OCI-LY3 (cell line): ENCODE data around the gene LRP11.

Source experiments
- H2AFZ ChIP-seq: fragments of 200-600, 300-600 bp; shearing (Covaris generic); 2 replicates; pipeline ENCODE4 v1.6.0; 2014; ENCODE audit warnings: antibody characterized with exemption, low read depth, low read length
- H3K27ac ChIP-seq: fragments of 200-600, 300-600 bp; sonication (generic); 2 replicates; pipeline ENCODE4 v1.5.1; 2014; ENCODE audit warnings: mild to moderate bottlenecking, low read length, moderate library complexity, mixed read lengths
- H3K27me3 ChIP-seq: fragments of 200-600, 300-600 bp; sonication (generic); 2 replicates; pipeline ENCODE4 v1.6.1; 2014; ENCODE audit warnings: low read depth, low read length, mixed read lengths
- H3K36me3 ChIP-seq: fragments of 200-600, 300-600 bp; sonication (generic); replicated peaks from 2 replicates; pipeline ENCODE3; 2014; ENCODE audit warnings: low read depth, low read length, mixed read lengths
- H3K4me1 ChIP-seq: fragments of 300-600, 200-600 bp; sonication (generic); 2 replicates; pipeline ENCODE4 v1.6.1; 2014; ENCODE audit warnings: low read length, mixed read lengths
- H3K4me2 ChIP-seq: fragments of 200-600, 300-600 bp; sonication (generic); 2 replicates; pipeline ENCODE4 v1.6.1; 2014; ENCODE audit warnings: low read length, mixed read lengths
- H3K4me3 ChIP-seq: fragments of 300-600, 200-600 bp; sonication (generic); 2 replicates; pipeline ENCODE4 v1.5.1; 2014; ENCODE audit warnings: antibody characterized with exemption, mild to moderate bottlenecking, low read length, moderate library complexity
- H3K79me2 ChIP-seq: fragments of 300-600, 200-600 bp; shearing (Covaris generic); 2 replicates; pipeline ENCODE4 v1.6.1; 2014; ENCODE audit warnings: mild to moderate bottlenecking, low read length, mixed read lengths
- H3K9ac ChIP-seq: fragments of 300-600, 200-600 bp; shearing (Covaris generic); 2 replicates; pipeline ENCODE4 v1.6.0; 2014; ENCODE audit warnings: mild to moderate bottlenecking, low read length, moderate library complexity
- H3K9me3 ChIP-seq: fragments of 200-600, 300-600 bp; shearing (Covaris generic); 2 replicates; pipeline ENCODE4 v1.6.1; 2014; ENCODE audit warnings: low read length, mixed read lengths; ENCODE audit not compliant: insufficient read depth
- H4K20me1 ChIP-seq: fragments of 200-600, 300-600 bp; sonication (generic); 2 replicates; pipeline ENCODE4 v1.6.1; 2016; ENCODE audit warnings: low read length, mixed read lengths; ENCODE audit not compliant: insufficient read depth
- CTCF ChIP-seq: fragments of 200-600, 300-600 bp; sonication (generic); IDR thresholded peaks from 2 replicates; pipeline ENCODE4 v1.5.1; 2014; ENCODE audit warnings: antibody characterized with exemption, low read length, low read depth
- EZH2phosphoT487 ChIP-seq: fragments of 200-600 bp; shearing (Covaris generic); IDR thresholded peaks from 2 replicates; pipeline ENCODE4 v1.6.1; 2018; ENCODE audit warnings: antibody characterized with exemption, mixed run types, low read depth

Gene LRP11

GRCh38 chr6:149906405-149906804, 42.2 kb upstream of the LRP11 start:
- H2AFZ ChIP-seq: no peak overlapping the region
- H3K36me3 ChIP-seq: no peaks in the 10 kb centered on the region
- no peak overlapping the region for H3K9ac ChIP-seq
- no peaks in the 10 kb centered on the region for H3K27me3 ChIP-seq
- no peak overlapping the region for H3K4me3 ChIP-seq
- no peak overlapping the region for H3K27ac ChIP-seq
- H3K4me2 ChIP-seq: no peak overlapping the region
- no peaks in the 10 kb centered on the region for H3K4me1 ChIP-seq
- H3K9me3 ChIP-seq: no peaks in the 10 kb centered on the region
- no peaks in the 10 kb centered on the region for H3K79me2 ChIP-seq
- TF ChIP-seq CTCF: no peak
- TF ChIP-seq EZH2phosphoT487: no peak
- no peaks in the 10 kb centered on the region for H4K20me1 ChIP-seq

GRCh38 chr6:149905911-149906371, 41.8 kb upstream of the LRP11 start:
- TF ChIP-seq EZH2phosphoT487 (no peak), CTCF (no peak)
- no peaks in the 10 kb centered on the region for H3K4me1 ChIP-seq
- no peaks in the 10 kb centered on the region for H3K9me3 ChIP-seq
- no peak overlapping the region for H3K4me3 ChIP-seq
- no peaks in the 10 kb centered on the region for H3K79me2 ChIP-seq
- H3K27ac ChIP-seq: no peak overlapping the region
- H3K36me3 ChIP-seq: no peaks in the 10 kb centered on the region
- no peak overlapping the region for H2AFZ ChIP-seq
- H3K9ac ChIP-seq: no peak overlapping the region
- no peaks in the 10 kb centered on the region for H4K20me1 ChIP-seq
- H3K27me3 ChIP-seq: no peaks in the 10 kb centered on the region
- H3K4me2 ChIP-seq: no peak overlapping the region

- no peaks in the 10 kb centered on the region for H3K27me3 ChIP-seq
- no peak overlapping the region for H2AFZ ChIP-seq
- H3K4me1 ChIP-seq: no peaks in the 10 kb centered on the region
- H3K4me2 ChIP-seq: no peak overlapping the region
- no peaks in the 10 kb centered on the region for H3K9me3 ChIP-seq
- H3K27ac ChIP-seq: no peak overlapping the region
- H3K79me2 ChIP-seq: no peaks in the 10 kb centered on the region
- no peaks in the 10 kb centered on the region for H3K36me3 ChIP-seq
- TF ChIP-seq CTCF (no peak), EZH2phosphoT487 (no peak)
- H3K9ac ChIP-seq: no peak overlapping the region
- H4K20me1 ChIP-seq: no peaks in the 10 kb centered on the region
- no peak overlapping the region for H3K4me3 ChIP-seq
Observed at GRCh38 chr6:149905371-149905910, 41.3 kb upstream of the LRP11 start.

- no peaks in the 10 kb centered on the region for H3K79me2 ChIP-seq
- H3K36me3 ChIP-seq: no peaks in the 10 kb centered on the region
- H4K20me1 ChIP-seq: no peaks in the 10 kb centered on the region
- H3K4me3 ChIP-seq: no peak overlapping the region
- H3K27me3 ChIP-seq: no peaks in the 10 kb centered on the region
- no peak overlapping the region for H3K27ac ChIP-seq
- H3K9ac ChIP-seq: no peak overlapping the region
- TF ChIP-seq CTCF (no peak), EZH2phosphoT487 (no peak)
- no peak overlapping the region for H3K4me2 ChIP-seq
- no peaks in the 10 kb centered on the region for H3K4me1 ChIP-seq
- no peaks in the 10 kb centered on the region for H3K9me3 ChIP-seq
- no peak overlapping the region for H2AFZ ChIP-seq
Observed at GRCh38 chr6:149904661-149905370, 40.7 kb upstream of the LRP11 start.
